GM19023 (cell line): Measurements from ENCODE around the gene TRRAP.
"Not testable (repeated sequence)": the region's sequence is repeated elsewhere in the genome, so short reads cannot be mapped to it uniquely, and the experiment has no call there.

ENCODE experiments used
- ATAC-seq: cut with Tn5 transposase; IDR thresholded peaks from one replicate; pipeline ENCODE4 v1.9.1; 2021; ENCODE audit warnings: mild to moderate bottlenecking, moderate library complexity; ENCODE audit not compliant: unreplicated experiment

The TRRAP gene

GRCh38 chr7:98878365-98879197, at the start of gene TRRAP:
TRRAP (plus strand) TSS chr7:98878532; CDS start chr7:98881151, 2,619 bp downstream.
- ATAC-seq = peak; percentile 76

GRCh38 chr7:98830972-98831548, 47.3 kb upstream of the TRRAP start:
- no peak for ATAC-seq

- ATAC-seq = no peak
Measured at GRCh38 chr7:98831641-98832221, 46.6 kb upstream of the TRRAP start.

GRCh38 chr7:98833022-98833421, 45.3 kb upstream of the TRRAP start:
- ATAC-seq = no peak

- no peak for ATAC-seq
Measured at GRCh38 chr7:98834949-98835348, 43.4 kb upstream of the TRRAP start.

- no peak for ATAC-seq
Measured at GRCh38 chr7:98836811-98837629, 41.3 kb upstream of the TRRAP start.

- ATAC-seq = no peak
Measured at GRCh38 chr7:98837630-98837972, 40.7 kb upstream of the TRRAP start.

- no peak for ATAC-seq
Measured at GRCh38 chr7:98840096-98840495, 38.2 kb upstream of the TRRAP start.

GRCh38 chr7:98840722-98841121, 37.6 kb upstream of the TRRAP start:
- ATAC-seq = no peak

GRCh38 chr7:98841179-98841997, 36.9 kb upstream of the TRRAP start:
- ATAC-seq = no peak

GRCh38 chr7:98842552-98842951, 35.8 kb upstream of the TRRAP start:
- ATAC-seq = not testable (repeated sequence)

- no peak for ATAC-seq
Measured at GRCh38 chr7:98848918-98849317, 29.4 kb upstream of the TRRAP start.

- ATAC-seq = no peak
Measured at GRCh38 chr7:98852826-98853225, 25.5 kb upstream of the TRRAP start.

GRCh38 chr7:98855610-98856422, 22.5 kb upstream of the TRRAP start:
- no peak for ATAC-seq

GRCh38 chr7:98860071-98860470, 18.3 kb upstream of the TRRAP start:
- ATAC-seq = no peak

- no peak for ATAC-seq
Measured at GRCh38 chr7:98862203-98862602, 16.1 kb upstream of the TRRAP start.

GRCh38 chr7:98862716-98863420, 15.5 kb upstream of the TRRAP start:
- no peak for ATAC-seq

GRCh38 chr7:98863601-98864000, 14.7 kb upstream of the TRRAP start:
- no peak for ATAC-seq
